ENCODE measurements around the gene EVA1A.

Gene EVA1A

GRCh38 chr2:75589391-75590105 is 28.8 kb upstream of the EVA1A start:
- DNase-seq, result no peak

GRCh38 chr2:75587954-75588587 is 27.3 kb upstream of the EVA1A start:
- DNase-seq, result peak; percentile 68

- no peak for DNase-seq
These were observed 26.2 kb upstream of the EVA1A start for GRCh38 chr2:75586971-75587370.

- DNase-seq, result no peak
These were observed 22.1 kb upstream of the EVA1A start for GRCh38 chr2:75582840-75583239.

GRCh38 chr2:75580606-75581005 is 19.9 kb upstream of the EVA1A start:
- DNase-seq, result no peak

- no peak for DNase-seq
These were observed 19.4 kb upstream of the EVA1A start for GRCh38 chr2:75580156-75580555.

- DNase-seq, result no peak
These were observed 18.4 kb upstream of the EVA1A start for GRCh38 chr2:75579186-75579585.

GRCh38 chr2:75577280-75577679 is 16.5 kb upstream of the EVA1A start:
- peak; percentile 60 for DNase-seq

GRCh38 chr2:75574106-75574505 is 13.4 kb upstream of the EVA1A start:
- DNase-seq, result peak; percentile 22

GRCh38 chr2:75573145-75573878 is 12.6 kb upstream of the EVA1A start:
- no peak for DNase-seq

- DNase-seq, result no peak
These were observed 11.1 kb upstream of the EVA1A start for GRCh38 chr2:75571730-75572430.

GRCh38 chr2:75570948-75571729 is 10.4 kb upstream of the EVA1A start:
- DNase-seq, result peak; percentile 80

- DNase-seq, result no peak
These were observed 9.5 kb upstream of the EVA1A start for GRCh38 chr2:75570024-75570947.

- no peak for DNase-seq
These were observed 8.8 kb upstream of the EVA1A start for GRCh38 chr2:75569546-75569945.

- DNase-seq, result no peak
These were observed 7.4 kb upstream of the EVA1A start for GRCh38 chr2:75568174-75568573.

- peak; percentile 13 for DNase-seq
These were observed 5.0 kb upstream of the EVA1A start for GRCh38 chr2:75565472-75566462.

- DNase-seq, result no peak
These were observed 4.1 kb upstream of the EVA1A start for GRCh38 chr2:75564713-75565359.

GRCh38 chr2:75564026-75564688 is 3.4 kb upstream of the EVA1A start:
- DNase-seq, result no peak

GRCh38 chr2:75563591-75563990 is 2.9 kb upstream of the EVA1A start:
- no peak for DNase-seq

All from DMS53 (cell line).